Peyer's patch (tissue), 4 donors: ENCODE results near the gene MEGF9. TPM values are rescaled to one million over a fixed set of nuclear protein-coding genes. Genes with fewer than 3 reads are reported as not detected.

Source experiments
- DNase-seq, 3 donors: peaks; one replicate each; pipeline ENCODE4 v3.0.0-alpha.2; 2017 to 2019
- H3K27ac ChIP-seq, 4 donors: fragments of 200-600 bp; sonication (generic); one replicate each; pipeline ENCODE4 v1.5.1; 2016 to 2019
- H3K27me3 ChIP-seq, 2 donors: fragments of 200-600 bp; sonication (generic); one replicate each; pipeline ENCODE4 v1.5.1; 2019
- H3K36me3 ChIP-seq, 3 donors: fragments of 200-600 bp; sonication (generic); one replicate each; pipeline ENCODE4 v1.5.1; 2016 to 2019
- H3K4me1 ChIP-seq, 4 donors: fragments of 200-600 bp; sonication (generic); one replicate each; pipeline ENCODE4 v1.5.1; 2016 to 2019
- H3K4me3 ChIP-seq, 4 donors: fragments of 200-600 bp; sonication (generic); 1 replicate in 3 of 4; 2 replicates in 1 of 4; pipeline ENCODE4 v1.5.1; 2016 to 2019; ENCODE audit warnings: mild to moderate bottlenecking in 1 of 4
- H3K9me3 ChIP-seq, 4 donors: fragments of 200-600 bp; sonication (generic); one replicate each; pipeline ENCODE4 v1.5.1; 2016 to 2019; ENCODE audit warnings: mild to moderate bottlenecking in 1 of 4
- CTCF ChIP-seq, 6 experiments: fragments of 450-650 bp in 4 of 6; fragments of 200-600 bp in 2 of 6; sonication (generic) in 1 of 6; IDR thresholded peaks; one replicate each; pipeline ENCODE4 v1.5.1; 2017 to 2019; ENCODE audit warnings: antibody characterized with exemption in 6 of 6, mild to moderate bottlenecking in 3 of 6, moderate library complexity in 1 of 6
- POLR2A ChIP-seq, 2 donors: fragments of 450-650 bp; IDR thresholded peaks; one replicate each; pipeline ENCODE4 v1.5.1; 2017; ENCODE audit warnings: antibody characterized with exemption in 2 of 2, mild to moderate bottlenecking in 2 of 2, moderate library complexity in 2 of 2
- total RNA-seq, 4 donors: library from RNA; depleted of rRNA; stranded (reverse); fragments of >200 nt; gene quantifications; one replicate each; pipeline ENCODE4 v1.1.0, GENCODE V29; 2016

Gene MEGF9
- total RNA-seq, 4 donors from 2014 or later: 8.1 to 15.1 (median 11.5) TPM

- no peak for TF ChIP-seq CTCF (IDR thresholded peaks at IDR 0.05)
- no peak for TF ChIP-seq POLR2A (IDR thresholded peaks at IDR 0.05)
- no peak overlapping the region for H3K27ac ChIP-seq
- H3K36me3 ChIP-seq: no peaks in the 10 kb centered on the region
- H3K4me3 ChIP-seq: no peak overlapping the region
- no peaks in the 10 kb centered on the region for H3K9me3 ChIP-seq
- DNase-seq: no peak
- H3K4me1 ChIP-seq: no peaks in the 10 kb centered on the region
- no peaks in the 10 kb centered on the region for H3K27me3 ChIP-seq
Measured at GRCh38 chr9:120659676-120660075, 54.6 kb downstream of the MEGF9 start.

- no peak for DNase-seq
- no peaks in the 10 kb centered on the region for H3K4me1 ChIP-seq
- H3K9me3 ChIP-seq: no peaks in the 10 kb centered on the region
Measured at GRCh38 chr9:120659209-120659608, 55.1 kb downstream of the MEGF9 start.

GRCh38 chr9:120655005-120655622 is 59.2 kb downstream of the MEGF9 start:
- Histone ChIP-seq H3K27ac (no peak overlapping the region), H3K36me3 (no peaks in the 10 kb centered on the region), H3K4me1 (no peaks in the 10 kb centered on the region), H3K9me3 (no peaks in the 10 kb centered on the region), H3K4me3 (no peak overlapping the region), H3K27me3 (no peaks in the 10 kb centered on the region)
- DNase-seq: peak in 1 of 3 donors; percentile 53
- TF ChIP-seq POLR2A (IDR thresholded peaks at IDR 0.05): no peak
- TF ChIP-seq CTCF (IDR thresholded peaks at IDR 0.05): no peak

More at GRCh38 chr9:120659209-120659608, 55.1 kb downstream of the MEGF9 start:
- Histone ChIP-seq H3K27me3 (no peaks in the 10 kb centered on the region), H3K36me3 (no peaks in the 10 kb centered on the region), H3K4me3 (no peak overlapping the region), H3K27ac (no peak overlapping the region)
- TF ChIP-seq CTCF (IDR thresholded peaks at IDR 0.05) (no peak), POLR2A (IDR thresholded peaks at IDR 0.05) (no peak)

GRCh38 chr9:120654272-120654671 is 60.0 kb downstream of the MEGF9 start:
- H3K27ac ChIP-seq: no peak overlapping the region
- DNase-seq: no peak
- H3K4me1 ChIP-seq: no peaks in the 10 kb centered on the region
- H3K4me3 ChIP-seq: no peak overlapping the region
- no peaks in the 10 kb centered on the region for H3K27me3 ChIP-seq
- no peak for TF ChIP-seq POLR2A (IDR thresholded peaks at IDR 0.05)
- no peak for TF ChIP-seq CTCF (IDR thresholded peaks at IDR 0.05)
- no peaks in the 10 kb centered on the region for H3K36me3 ChIP-seq
- no peaks in the 10 kb centered on the region for H3K9me3 ChIP-seq

- TF ChIP-seq CTCF (IDR thresholded peaks at IDR 0.05) (no peak), POLR2A (IDR thresholded peaks at IDR 0.05) (no peak)
- Histone ChIP-seq H3K27ac (no peak overlapping the region), H3K4me1 (no peaks in the 10 kb centered on the region), H3K4me3 (no peak overlapping the region), H3K27me3 (no peaks in the 10 kb centered on the region), H3K9me3 (no peaks in the 10 kb centered on the region), H3K36me3 (no peaks in the 10 kb centered on the region)
- DNase-seq: no peak
Measured at GRCh38 chr9:120653762-120654161, 60.5 kb downstream of the MEGF9 start.

- DNase-seq: no peak
- Histone ChIP-seq H3K27ac (no peak overlapping the region), H3K9me3 (no peaks in the 10 kb centered on the region), H3K36me3 (no peaks in the 10 kb centered on the region), H3K4me1 (no peaks in the 10 kb centered on the region), H3K4me3 (no peak overlapping the region), H3K27me3 (no peaks in the 10 kb centered on the region)
- TF ChIP-seq POLR2A (IDR thresholded peaks at IDR 0.05) (no peak), CTCF (IDR thresholded peaks at IDR 0.05) (no peak)
Measured at GRCh38 chr9:120652934-120653333, 61.3 kb downstream of the MEGF9 start.
